Measurements from ENCODE around the gene MED15. TPM values are rescaled to one million over a fixed set of nuclear protein-coding genes. Genes with fewer than 3 reads are reported as not detected.

The MED15 gene
- total RNA-seq, 1 experiment from 2014 or later: 13.5 TPM

GRCh38 chr22:20567371-20567847 is 60.0 kb downstream of the MED15 start:
- DNase-seq (ENCODE audit: extremely low read depth, low read depth): no peak

DNA sequence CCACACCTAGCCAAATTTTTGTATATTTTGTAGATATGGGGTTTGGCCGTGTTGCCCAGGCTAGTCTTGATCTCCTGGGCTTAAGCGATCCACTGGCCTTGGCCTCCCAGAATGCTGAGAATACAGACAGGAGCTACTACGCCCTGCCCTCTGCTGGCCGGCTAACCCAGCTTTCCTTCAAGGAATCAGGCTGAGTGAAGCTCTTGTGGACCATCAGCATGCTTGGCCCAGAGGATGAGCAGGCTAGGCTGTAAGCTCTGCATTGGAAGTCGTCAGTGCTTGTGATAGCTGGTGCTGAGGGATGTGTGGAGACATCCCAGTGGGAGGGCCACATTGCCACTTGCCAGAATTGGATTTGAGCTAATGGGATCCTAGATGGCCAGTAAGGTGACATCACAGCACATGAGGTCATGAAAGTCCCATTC is 60.6 kb downstream of the MED15 start:
- no peak for DNase-seq (ENCODE audit: extremely low read depth, low read depth)

- no peak for DNase-seq (ENCODE audit: extremely low read depth, low read depth)
Observed at GRCh38 chr22:20568502-20569058, 61.2 kb downstream of the MED15 start.

DNA sequence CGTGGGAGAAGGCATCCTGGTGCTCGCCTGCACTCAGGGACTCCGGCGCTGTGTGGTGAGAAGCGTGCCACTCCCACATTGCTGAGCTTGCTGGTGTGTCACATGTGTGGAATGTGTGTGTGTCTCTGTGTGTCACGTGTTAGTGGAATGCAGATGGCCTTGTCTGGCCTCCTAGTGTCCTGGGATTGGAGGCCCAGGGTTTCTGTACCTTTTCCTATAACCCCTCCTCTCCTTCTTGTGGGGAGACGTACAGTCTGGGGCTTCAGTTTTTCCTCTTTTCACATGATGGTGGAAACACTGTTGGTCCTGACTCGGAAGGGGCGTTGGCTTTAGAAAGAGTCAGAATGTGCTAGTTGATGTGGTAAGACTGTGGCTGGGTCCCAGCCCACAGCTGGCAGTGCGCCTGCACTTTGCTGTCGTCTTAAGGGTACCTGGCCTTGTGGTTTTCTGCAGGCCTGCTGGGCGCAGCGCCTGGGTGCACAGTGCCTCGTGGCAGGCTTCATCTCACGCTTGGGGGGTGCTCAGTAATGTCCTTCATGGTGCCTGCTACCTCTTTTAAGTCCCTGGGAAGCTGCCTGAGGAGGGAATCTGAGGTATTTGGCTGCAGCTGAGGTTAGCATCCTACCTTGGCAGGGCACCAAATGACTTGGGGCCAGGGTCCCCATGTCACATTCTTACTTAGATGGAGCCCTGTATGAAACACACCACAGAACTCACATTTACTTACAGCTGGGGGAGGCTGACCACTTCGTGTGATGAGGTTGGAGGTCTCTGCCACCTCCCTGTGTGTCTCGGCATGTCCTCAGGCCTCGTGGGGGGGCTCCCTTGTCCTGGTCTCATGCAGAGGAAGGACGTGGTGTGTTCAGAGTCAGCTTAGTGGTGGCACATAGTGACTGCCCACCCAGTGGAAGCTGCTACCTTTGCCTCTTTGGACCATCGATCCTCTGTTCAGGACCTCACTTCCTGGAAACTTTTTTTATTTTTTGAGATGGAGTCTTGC is 61.9 kb downstream of the MED15 start:
- peak; percentile 40 for DNase-seq (ENCODE audit: extremely low read depth, low read depth)

DNA sequence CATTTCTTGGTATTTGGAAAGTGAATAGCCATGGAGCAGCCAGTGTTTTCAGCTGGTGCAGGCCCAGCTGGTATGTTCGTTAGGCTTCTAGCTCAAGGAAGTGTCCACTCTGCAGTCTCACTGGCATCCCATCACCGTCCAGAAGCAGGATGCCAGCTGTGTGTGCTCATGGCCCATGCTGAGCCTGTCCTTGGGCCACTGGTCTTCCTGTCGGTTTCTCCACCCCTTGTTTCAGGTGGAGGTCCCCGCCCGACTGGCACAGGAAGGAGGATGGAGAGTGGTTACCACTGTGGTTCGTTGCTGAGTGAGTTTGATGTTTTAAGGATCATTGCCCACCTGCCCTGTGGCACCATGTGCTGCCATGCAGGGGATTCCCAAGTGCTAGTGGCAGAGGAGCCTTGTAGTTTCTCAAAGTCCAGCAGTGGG is 63.7 kb downstream of the MED15 start:
- DNase-seq (ENCODE audit: extremely low read depth, low read depth): no peak

- peak; percentile 12 for DNase-seq (ENCODE audit: extremely low read depth, low read depth)
Observed at GRCh38 chr22:20571531-20572007, 64.2 kb downstream of the MED15 start.

- no peak for DNase-seq (ENCODE audit: extremely low read depth, low read depth)
Observed at GRCh38 chr22:20572132-20572802, 64.9 kb downstream of the MED15 start.

GRCh38 chr22:20573176-20573832 is 65.9 kb downstream of the MED15 start:
- no peak for DNase-seq (ENCODE audit: extremely low read depth, low read depth)

DNA sequence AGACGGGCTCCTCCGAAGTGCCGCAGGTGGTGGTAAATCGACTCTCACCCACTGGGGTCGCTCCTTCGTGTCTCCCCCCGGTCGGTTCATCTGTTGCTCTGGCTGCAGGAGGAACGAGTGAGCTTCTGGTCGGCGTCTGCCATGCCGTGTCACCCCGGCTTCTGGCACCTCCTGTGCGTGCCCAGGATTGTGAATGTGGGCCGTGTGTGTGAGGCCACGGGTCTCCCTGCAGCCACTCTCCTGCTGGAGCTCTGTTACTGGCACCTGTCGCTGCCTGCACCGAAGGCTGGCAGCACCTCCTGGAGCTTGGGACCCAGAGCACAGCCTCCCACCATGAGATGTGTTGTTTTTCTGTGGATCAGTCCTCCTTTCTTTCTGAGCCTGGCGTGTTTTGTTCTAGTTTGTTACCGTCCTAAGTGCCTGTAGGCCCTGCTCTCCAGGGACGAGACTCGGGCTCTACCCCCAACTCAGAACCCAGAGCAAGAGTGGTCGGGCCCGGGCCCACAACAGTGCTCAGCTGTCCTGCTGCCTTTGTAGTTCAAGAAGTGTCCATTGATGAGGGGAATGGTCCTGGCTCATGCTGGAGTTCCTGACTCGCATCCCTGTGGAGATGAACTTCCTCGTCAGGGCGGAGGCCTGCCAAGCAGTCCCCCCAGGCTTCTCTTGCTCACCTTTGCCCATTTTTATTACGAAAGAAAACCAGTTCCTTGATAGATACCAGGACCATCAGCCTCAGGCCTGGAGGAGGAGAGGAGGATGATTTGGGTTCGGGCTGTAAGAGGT is 66.6 kb downstream of the MED15 start:
- DNase-seq (ENCODE audit: extremely low read depth, low read depth): no peak

DNA sequence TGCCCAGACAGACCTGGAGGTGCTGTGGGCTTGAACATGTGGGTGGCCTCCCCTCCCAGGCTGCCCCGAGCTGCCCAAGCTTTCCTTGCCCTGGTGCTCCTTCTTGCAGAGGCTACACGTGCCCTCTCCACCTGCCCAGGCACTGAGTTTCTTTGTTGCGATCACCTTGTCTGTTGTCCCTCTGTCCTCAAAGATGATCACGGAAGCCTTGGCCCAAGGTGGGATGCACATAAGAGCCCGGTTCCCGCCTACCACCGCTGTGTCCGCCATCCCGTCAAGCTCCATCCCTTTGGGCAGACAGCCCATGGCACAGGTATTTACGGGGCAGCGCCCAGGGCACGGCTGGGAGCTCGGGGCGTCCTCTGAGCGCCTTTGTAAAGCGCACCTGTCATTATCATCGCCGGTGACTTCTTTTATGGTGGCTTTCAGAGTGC is 67.5 kb downstream of the MED15 start:
- no peak for DNase-seq (ENCODE audit: extremely low read depth, low read depth)

- DNase-seq (ENCODE audit: extremely low read depth, low read depth): no peak
Observed at GRCh38 chr22:20575724-20576444, 68.5 kb downstream of the MED15 start.

- DNase-seq (ENCODE audit: extremely low read depth, low read depth): no peak
Observed at GRCh38 chr22:20576445-20576816, 69.0 kb downstream of the MED15 start.

- no peak for DNase-seq (ENCODE audit: extremely low read depth, low read depth)
Observed at GRCh38 chr22:20577045-20577444, 69.6 kb downstream of the MED15 start.

GRCh38 chr22:20577549-20577975 is 70.2 kb downstream of the MED15 start:
- no peak for DNase-seq (ENCODE audit: extremely low read depth, low read depth)

- DNase-seq (ENCODE audit: extremely low read depth, low read depth): no peak
Observed at GRCh38 chr22:20578192-20578591, 70.8 kb downstream of the MED15 start.

- no peak for DNase-seq (ENCODE audit: extremely low read depth, low read depth)
Observed at GRCh38 chr22:20578707-20579106, 71.3 kb downstream of the MED15 start.

DNA sequence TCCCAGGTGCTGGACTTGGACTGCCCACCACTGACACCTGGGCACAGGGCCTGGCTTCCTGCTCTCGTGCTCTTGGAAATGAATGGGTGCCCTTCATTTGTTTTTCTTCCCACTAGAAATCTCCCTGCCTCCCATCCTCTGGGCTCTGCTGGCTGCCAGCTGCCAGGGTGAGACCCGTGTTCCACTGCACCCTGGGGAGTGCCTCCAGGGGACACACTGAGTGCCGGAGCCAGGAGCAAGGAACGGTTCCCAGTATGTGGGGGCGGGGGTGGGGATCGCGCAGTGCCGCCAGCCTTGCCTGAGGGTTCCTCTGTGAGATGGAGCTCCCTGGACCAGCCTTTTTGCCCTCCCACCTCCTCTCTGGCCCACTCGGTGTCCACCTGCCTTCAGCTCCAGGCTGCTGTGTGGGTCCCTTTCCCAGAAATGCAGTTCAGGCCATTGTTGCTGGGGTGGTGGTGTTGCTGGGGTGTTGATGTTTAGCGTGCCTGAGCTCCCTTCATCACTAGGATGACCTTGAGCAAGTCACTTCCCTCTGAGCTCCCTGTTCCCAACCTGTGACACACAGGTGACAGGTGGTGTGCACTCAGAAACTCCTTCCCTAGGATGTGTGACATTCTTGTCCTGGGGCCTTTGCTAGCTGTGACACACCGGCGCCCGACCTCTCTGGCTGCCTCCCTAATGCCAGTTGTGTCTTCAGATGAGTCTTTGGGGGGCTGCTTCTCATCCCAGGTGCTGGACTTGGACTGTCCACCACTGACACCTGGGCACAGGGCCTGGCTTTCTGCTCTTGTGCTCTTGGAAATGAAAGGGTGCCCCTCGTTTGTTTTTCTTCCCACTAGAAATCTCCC is 72.1 kb downstream of the MED15 start:
- no peak for DNase-seq (ENCODE audit: extremely low read depth, low read depth)

- DNase-seq (ENCODE audit: extremely low read depth, low read depth): no peak
Observed at GRCh38 chr22:20580179-20580578, 72.8 kb downstream of the MED15 start.
